Activated CD8-positive, alpha-beta T cell treated with anti-CD3 and anti-CD28 coated beads, Interleukin-2, amount 10 ng/mL, durations not matched to agents 7 days and 5 days (primary cell): Measurements from ENCODE around the gene VWDE. TPM values are rescaled to one million over a fixed set of nuclear protein-coding genes. Genes with fewer than 3 reads are reported as not detected.
"Not testable (repeated sequence)": the region's sequence is repeated elsewhere in the genome, so short reads cannot be mapped to it uniquely, and the experiment has no call there.

Experiments
- ATAC-seq: fragments of 150-1000 bp; cut with Tn5 transposase; one replicate; pipeline ENCODE4 v1.10.0; 2021; ENCODE audit warnings: moderate library complexity
- CTCF ChIA-PET: fragments of 350-600 bp; sonication (Branson Sonifier 250); formaldehyde crosslinking; loops from one replicate; lab custom pipeline; 2021; ENCODE audit warnings: antibody characterized with exemption; lab: Charles Lee
- POLR2A ChIA-PET: fragments of 350-600 bp; sonication (Branson Sonifier 250); formaldehyde crosslinking; loops from one replicate; lab custom pipeline; 2021; ENCODE audit warnings: antibody characterized with exemption; lab: Charles Lee
- DNase-seq: peaks from one replicate; pipeline ENCODE4 v3.0.0-alpha.2; 2020
- H3K27ac Mint-ChIP-seq: one replicate; pipeline ENCODE4 v1.8.0; 2021; ENCODE audit warnings: mild to moderate bottlenecking, mixed read lengths
- H3K27me3 Mint-ChIP-seq: one replicate; pipeline ENCODE4 v1.8.0; 2021; ENCODE audit warnings: low read depth, mixed read lengths
- H3K36me3 Mint-ChIP-seq: one replicate; pipeline ENCODE4 v1.8.0; 2021; ENCODE audit warnings: low read depth, mixed read lengths
- H3K4me1 Mint-ChIP-seq: one replicate; pipeline ENCODE4 v1.8.0; 2021; ENCODE audit warnings: low read depth, mixed read lengths
- H3K4me3 Mint-ChIP-seq: one replicate; pipeline ENCODE4 v1.8.0; 2021; ENCODE audit warnings: mild to moderate bottlenecking, mixed read lengths
- H3K9me3 Mint-ChIP-seq: one replicate; pipeline ENCODE4 v1.8.0; 2022; ENCODE audit warnings: mixed read lengths; ENCODE audit not compliant: insufficient read depth
- total RNA-seq, 2 experiments: library from RNA; stranded (reverse); gene quantifications; one replicate each; pipeline ENCODE4 v1.2.3, GENCODE V29; 2021

VWDE gene
- total RNA-seq, 2 experiments from 2014 or later = 3.2 to 4.4 TPM

GRCh38 chr7:12397671-12398070, 6.0 kb downstream of the VWDE start:
- Mint-ChIP-seq H3K27me3 (peaks cover 20% of the 10 kb centered on the region), H3K9me3 (peaks cover 9% of the 10 kb centered on the region), H3K36me3 (peaks cover 11% of the 10 kb centered on the region), H3K4me1 (peaks cover 6% of the 10 kb centered on the region), H3K4me3 (no peak overlapping the region), H3K27ac (no peak overlapping the region)
- ChIA-PET CTCF (no interaction called here), POLR2A (no interaction called here)
- no peak for DNase-seq
- no peak for ATAC-seq

DNA sequence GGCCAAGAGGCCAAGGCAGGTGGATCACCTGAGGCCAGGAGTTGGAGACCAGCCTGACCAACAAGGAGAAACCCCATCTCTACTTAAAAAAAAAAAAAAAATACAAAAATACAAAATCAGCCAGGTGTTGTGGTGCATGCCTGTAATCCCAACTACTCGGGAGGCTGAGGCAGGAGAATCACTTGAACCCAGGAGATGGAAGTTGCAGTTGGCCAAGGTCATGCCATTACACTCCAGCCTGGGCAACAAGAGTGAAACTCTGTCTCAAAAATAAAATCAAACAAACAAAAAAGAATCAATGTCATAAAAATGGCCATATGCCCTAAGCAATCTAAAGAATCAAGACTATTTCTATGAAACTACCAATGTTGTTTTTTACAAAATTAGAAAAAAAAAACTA, 7.0 kb downstream of the VWDE start:
- POLR2A ChIA-PET, CTCF ChIA-PET, DNase-seq, H3K4me3 Mint-ChIP-seq, ATAC-seq, H3K9me3 Mint-ChIP-seq, H3K4me1 Mint-ChIP-seq, H3K27ac Mint-ChIP-seq: not testable (repeated sequence)
- Mint-ChIP-seq H3K36me3 (peaks cover 11% of the 10 kb centered on the region), H3K27me3 (peaks cover 16% of the 10 kb centered on the region)

DNA sequence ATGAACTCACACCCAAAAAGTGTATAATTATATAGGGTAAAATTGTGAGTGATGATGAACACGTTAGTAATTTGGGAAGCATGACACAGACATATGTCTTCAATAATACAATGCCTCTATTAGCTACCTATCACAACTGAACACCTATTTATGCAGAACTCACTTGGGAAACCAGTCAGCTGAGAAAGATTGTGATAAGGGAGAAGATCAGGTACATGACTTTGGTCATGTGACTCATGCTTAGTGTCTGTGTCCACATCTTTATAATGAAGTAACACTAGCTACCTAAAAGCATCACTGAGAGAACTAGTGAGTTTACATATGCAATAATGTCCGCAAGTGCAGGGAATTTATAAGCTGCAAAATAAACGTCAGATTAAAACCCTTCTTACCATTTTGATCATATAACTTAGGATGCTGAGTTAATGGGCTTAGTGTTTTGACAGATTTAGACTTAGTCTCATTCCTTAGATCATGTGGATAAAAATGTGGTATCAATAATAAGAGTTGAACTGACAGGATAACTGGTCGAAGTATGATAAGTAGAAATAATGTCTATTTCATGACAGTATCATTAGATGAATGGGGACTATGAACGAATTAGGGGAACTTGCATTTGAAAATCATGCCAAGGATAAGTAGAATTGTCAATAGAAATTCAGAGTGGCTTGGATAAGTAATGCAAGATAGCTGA, 11.6 kb downstream of the VWDE start:
- no peak for DNase-seq
- Mint-ChIP-seq H3K27ac (no peak overlapping the region), H3K36me3 (peaks cover 2% of the 10 kb centered on the region), H3K4me1 (no peaks in the 10 kb centered on the region), H3K9me3 (no peaks in the 10 kb centered on the region), H3K4me3 (no peak overlapping the region), H3K27me3 (no peaks in the 10 kb centered on the region)
- ChIA-PET CTCF (interaction anchor here (1.2 kb wide), 1 partner anchor 66 kb away, joined by 4 read pairs; no protein-coding TSS in a partner anchor), POLR2A (no interaction called here)
- ATAC-seq = no peak

- Mint-ChIP-seq H3K27me3 (no peaks in the 10 kb centered on the region), H3K27ac (no peak overlapping the region), H3K36me3 (no peaks in the 10 kb centered on the region), H3K9me3 (no peaks in the 10 kb centered on the region), H3K4me1 (no peaks in the 10 kb centered on the region), H3K4me3 (no peak overlapping the region)
- ChIA-PET CTCF (interaction anchor here (0.7 to 2.1 kb wide), 10 partner anchors 9 to 101 kb away, joined by 4 to 6 read pairs (median 5); no protein-coding TSS in a partner anchor), POLR2A (no interaction called here)
- ATAC-seq (peak; percentile 85), DNase-seq (peak; percentile 65)
Observed at GRCh38 chr7:12389089-12389700, 14.5 kb downstream of the VWDE start.

- ChIA-PET CTCF (interaction anchor here (1.6 kb wide), 1 partner anchor 104 kb away, joined by 3 read pairs; no protein-coding TSS in a partner anchor), POLR2A (no interaction called here)
- H3K27me3 Mint-ChIP-seq = no peaks in the 10 kb centered on the region
- H3K4me1 Mint-ChIP-seq = no peaks in the 10 kb centered on the region
- H3K4me3 Mint-ChIP-seq = no peak overlapping the region
- ATAC-seq (no peak), DNase-seq (no peak)
- H3K36me3 Mint-ChIP-seq = no peaks in the 10 kb centered on the region
- no peak overlapping the region for H3K27ac Mint-ChIP-seq
- no peaks in the 10 kb centered on the region for H3K9me3 Mint-ChIP-seq
Observed at GRCh38 chr7:12386313-12386740, 17.3 kb downstream of the VWDE start.

- no peak for ATAC-seq
- CTCF ChIA-PET = interaction anchor here (1.6 kb wide), 1 partner anchor 105 kb away, joined by 3 read pairs; no protein-coding TSS in a partner anchor
Observed at GRCh38 chr7:12385364-12385786, 18.3 kb downstream of the VWDE start.

GRCh38 chr7:12383377-12383776, 20.3 kb downstream of the VWDE start:
- DNase-seq (no peak), ATAC-seq (no peak)
- Mint-ChIP-seq H3K36me3 (no peaks in the 10 kb centered on the region), H3K4me3 (no peak overlapping the region), H3K9me3 (no peaks in the 10 kb centered on the region), H3K4me1 (no peaks in the 10 kb centered on the region), H3K27me3 (no peaks in the 10 kb centered on the region), H3K27ac (no peak overlapping the region)
- ChIA-PET CTCF (no interaction called here), POLR2A (no interaction called here)

More at GRCh38 chr7:12385364-12385786, 18.3 kb downstream of the VWDE start:
- Mint-ChIP-seq H3K36me3 (no peaks in the 10 kb centered on the region), H3K9me3 (no peaks in the 10 kb centered on the region), H3K27ac (no peak overlapping the region), H3K4me3 (no peak overlapping the region), H3K27me3 (no peaks in the 10 kb centered on the region), H3K4me1 (no peaks in the 10 kb centered on the region)
- POLR2A ChIA-PET = no interaction called here
- no peak for DNase-seq

- no peaks in the 10 kb centered on the region for H3K9me3 Mint-ChIP-seq
- H3K4me1 Mint-ChIP-seq = no peaks in the 10 kb centered on the region
- no peak overlapping the region for H3K27ac Mint-ChIP-seq
- ATAC-seq (no peak), DNase-seq (no peak)
- H3K4me3 Mint-ChIP-seq = no peak overlapping the region
- no peaks in the 10 kb centered on the region for H3K36me3 Mint-ChIP-seq
- ChIA-PET POLR2A (no interaction called here), CTCF (interaction anchor here (1.1 to 1.5 kb wide), 2 partner anchors 11 to 80 kb away, joined by 3 to 6 read pairs; no protein-coding TSS in a partner anchor)
- no peaks in the 10 kb centered on the region for H3K27me3 Mint-ChIP-seq
Observed at GRCh38 chr7:12378389-12378788, 25.3 kb downstream of the VWDE start.

DNA sequence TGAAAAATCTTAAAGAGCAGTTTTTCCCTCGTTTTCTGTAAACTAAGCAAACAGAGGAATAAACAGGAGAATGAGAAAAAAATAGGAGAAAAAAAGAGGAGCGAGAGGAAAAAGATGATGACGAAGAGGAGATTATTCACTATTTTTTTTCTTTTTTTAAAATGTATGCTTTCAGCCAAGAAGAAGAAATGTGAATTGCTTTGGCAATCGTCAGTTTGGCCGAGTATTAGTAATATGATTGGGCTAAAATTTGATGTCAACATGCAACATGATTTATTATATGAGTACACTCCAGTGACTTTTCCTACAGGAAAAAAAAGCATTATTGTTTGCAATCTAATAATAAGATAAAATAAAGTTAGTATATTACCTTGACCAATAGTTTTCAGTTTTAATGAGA, 26.3 kb downstream of the VWDE start:
- H3K36me3 Mint-ChIP-seq = no peaks in the 10 kb centered on the region
- H3K4me3 Mint-ChIP-seq = no peak overlapping the region
- H3K9me3 Mint-ChIP-seq = no peaks in the 10 kb centered on the region
- no peak for DNase-seq
- no peak for ATAC-seq
- H3K27ac Mint-ChIP-seq = no peak overlapping the region
- no peaks in the 10 kb centered on the region for H3K27me3 Mint-ChIP-seq
- CTCF ChIA-PET = no interaction called here
- no peaks in the 10 kb centered on the region for H3K4me1 Mint-ChIP-seq
- POLR2A ChIA-PET = no interaction called here

DNA sequence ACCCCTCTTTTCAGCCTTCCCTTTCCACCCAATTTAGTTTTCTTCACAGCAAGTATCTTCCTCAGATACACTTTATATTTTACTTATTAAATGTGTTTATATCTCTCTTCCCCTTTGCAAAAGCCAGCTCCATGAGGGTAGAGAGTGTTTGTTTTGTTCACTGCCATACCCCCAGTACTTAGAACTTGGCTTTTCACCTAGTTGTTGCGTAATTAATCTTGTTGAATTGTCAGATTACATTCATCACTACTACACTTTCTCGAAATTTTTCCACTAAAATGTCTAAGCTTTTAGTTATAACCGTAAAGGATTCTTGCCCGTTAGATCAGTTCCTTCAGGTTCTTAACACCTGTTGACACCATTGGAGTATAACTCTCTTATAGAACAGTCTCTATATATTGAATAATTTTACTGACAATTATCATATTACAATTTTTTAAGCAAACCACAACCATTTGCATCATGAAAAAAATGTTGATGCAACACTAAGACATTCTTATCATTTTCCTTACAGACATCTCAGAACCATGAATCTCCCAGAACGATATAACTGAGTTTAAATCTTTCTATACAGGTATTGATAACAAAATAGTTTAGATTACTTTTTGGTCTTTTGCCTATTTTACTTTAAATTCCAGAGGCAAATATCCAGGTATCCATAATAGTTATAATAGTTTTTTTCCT, 29.9 kb downstream of the VWDE start:
- no peak overlapping the region for H3K27ac Mint-ChIP-seq
- ChIA-PET CTCF (no interaction called here), POLR2A (no interaction called here)
- no peaks in the 10 kb centered on the region for H3K27me3 Mint-ChIP-seq
- no peaks in the 10 kb centered on the region for H3K36me3 Mint-ChIP-seq
- H3K4me1 Mint-ChIP-seq = no peaks in the 10 kb centered on the region
- no peak overlapping the region for H3K4me3 Mint-ChIP-seq
- ATAC-seq = no peak
- DNase-seq = no peak
- H3K9me3 Mint-ChIP-seq = no peaks in the 10 kb centered on the region

GRCh38 chr7:12370249-12370648, 33.4 kb downstream of the VWDE start:
- no peak for ATAC-seq
- H3K4me1 Mint-ChIP-seq = no peaks in the 10 kb centered on the region
- no peaks in the 10 kb centered on the region for H3K36me3 Mint-ChIP-seq
- no peaks in the 10 kb centered on the region for H3K9me3 Mint-ChIP-seq
- CTCF ChIA-PET = no interaction called here
- no peaks in the 10 kb centered on the region for H3K27me3 Mint-ChIP-seq
- no peak for DNase-seq
- H3K27ac Mint-ChIP-seq = no peak overlapping the region
- no peak overlapping the region for H3K4me3 Mint-ChIP-seq
- POLR2A ChIA-PET = no interaction called here

- DNase-seq (no peak), ATAC-seq (no peak)
- H3K4me1 Mint-ChIP-seq = no peaks in the 10 kb centered on the region
- H3K9me3 Mint-ChIP-seq = no peaks in the 10 kb centered on the region
- no peaks in the 10 kb centered on the region for H3K27me3 Mint-ChIP-seq
- H3K4me3 Mint-ChIP-seq = no peak overlapping the region
- no peaks in the 10 kb centered on the region for H3K36me3 Mint-ChIP-seq
- POLR2A ChIA-PET = no interaction called here
- CTCF ChIA-PET = no interaction called here
- H3K27ac Mint-ChIP-seq = no peak overlapping the region
Observed at GRCh38 chr7:12369756-12370155, 33.9 kb downstream of the VWDE start.
